ENCODE results near the gene AIRE.
"Not testable (repeated sequence)": the region's sequence is repeated elsewhere in the genome, so short reads cannot be mapped to it uniquely, and the experiment has no call there.

Gene AIRE

GRCh38 chr21:44291936-44292811 lies 6.5 kb downstream of the AIRE start:
- DNase-seq = no peak

- DNase-seq = no peak
Observed at GRCh38 chr21:44292812-44293195, 7.1 kb downstream of the AIRE start.

GRCh38 chr21:44293551-44294231 lies 8.0 kb downstream of the AIRE start:
- no peak for DNase-seq

- DNase-seq = no peak
Observed at GRCh38 chr21:44294391-44295162, 8.9 kb downstream of the AIRE start.

- DNase-seq = no peak
Observed at GRCh38 chr21:44295163-44295573, 9.5 kb downstream of the AIRE start.

DNA sequence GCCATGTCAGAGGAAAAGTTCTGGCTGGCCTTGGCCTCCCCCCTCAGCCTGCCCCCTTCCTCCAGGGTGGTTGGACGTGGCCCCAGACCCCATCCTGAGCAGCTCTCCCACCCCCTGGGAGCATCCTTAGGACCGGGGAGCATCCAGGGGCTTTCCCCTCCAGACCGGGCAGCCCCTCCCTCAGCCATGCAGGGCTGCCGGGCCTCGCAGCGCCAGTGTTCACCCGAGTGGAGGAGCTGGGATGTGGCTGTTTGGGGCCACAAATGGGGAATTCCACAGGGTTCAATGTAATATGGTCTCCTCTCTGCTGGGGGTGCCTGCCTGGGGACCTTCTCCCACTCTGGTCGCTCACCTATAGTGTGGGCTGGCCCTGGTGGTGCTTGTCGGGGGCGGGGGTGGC lies 10.0 kb downstream of the AIRE start:
- no peak for DNase-seq

- DNase-seq = no peak
Observed at GRCh38 chr21:44296103-44296519, 10.4 kb downstream of the AIRE start.

- no peak for DNase-seq
Observed at GRCh38 chr21:44296916-44297315, 11.2 kb downstream of the AIRE start.

DNA sequence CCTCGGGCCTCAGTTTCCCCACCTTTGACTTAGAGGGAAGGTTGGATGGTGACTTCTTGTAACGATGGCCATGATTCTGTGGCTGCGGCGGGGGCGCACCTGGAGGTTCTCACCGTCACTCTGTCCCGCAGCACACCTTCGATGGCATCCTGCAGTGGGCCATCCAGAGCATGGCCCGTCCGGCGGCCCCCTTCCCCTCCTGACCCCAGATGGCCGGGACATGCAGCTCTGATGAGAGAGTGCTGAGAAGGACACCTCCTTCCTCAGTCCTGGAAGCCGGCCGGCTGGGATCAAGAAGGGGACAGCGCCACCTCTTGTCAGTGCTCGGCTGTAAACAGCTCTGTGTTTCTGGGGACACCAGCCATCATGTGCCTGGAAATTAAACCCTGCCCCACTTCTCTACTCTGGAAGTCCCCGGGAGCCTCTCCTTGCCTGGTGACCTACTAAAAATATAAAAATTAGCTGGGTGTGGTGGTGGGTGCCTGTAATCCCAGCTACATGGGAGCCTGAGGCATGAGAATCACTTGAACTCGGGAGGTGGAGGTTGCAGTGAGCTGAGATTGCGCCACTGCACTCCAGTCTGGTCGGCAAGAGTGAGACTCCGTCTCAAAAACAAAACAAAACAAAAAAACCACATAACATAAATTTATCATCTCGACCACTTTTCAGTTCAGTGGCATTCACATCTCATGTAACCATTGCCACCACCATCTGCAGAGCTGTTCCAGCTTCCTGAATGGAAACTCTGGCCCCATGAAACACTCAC lies 12.0 kb downstream of the AIRE start:
- peak; percentile 55 for DNase-seq

DNA sequence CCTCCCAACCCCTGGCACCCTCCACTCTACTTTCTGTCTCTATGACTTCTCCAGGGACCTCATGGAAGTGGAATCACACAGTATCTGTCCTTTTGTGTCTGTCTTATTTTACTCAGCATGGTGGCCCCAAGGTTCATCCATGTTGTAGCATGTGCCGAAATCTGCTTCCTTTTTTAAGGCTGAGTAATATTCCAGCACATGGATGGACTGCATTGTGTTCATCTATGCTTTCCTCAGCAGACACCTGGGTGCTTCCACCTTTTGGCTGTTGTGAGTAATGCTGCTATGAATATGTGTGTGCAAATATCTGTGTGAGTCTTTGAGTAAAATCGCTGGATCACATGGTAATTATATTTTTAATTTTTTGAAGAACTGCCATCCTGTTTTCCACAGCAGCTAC lies 12.6 kb downstream of the AIRE start:
- DNase-seq = no peak

DNA sequence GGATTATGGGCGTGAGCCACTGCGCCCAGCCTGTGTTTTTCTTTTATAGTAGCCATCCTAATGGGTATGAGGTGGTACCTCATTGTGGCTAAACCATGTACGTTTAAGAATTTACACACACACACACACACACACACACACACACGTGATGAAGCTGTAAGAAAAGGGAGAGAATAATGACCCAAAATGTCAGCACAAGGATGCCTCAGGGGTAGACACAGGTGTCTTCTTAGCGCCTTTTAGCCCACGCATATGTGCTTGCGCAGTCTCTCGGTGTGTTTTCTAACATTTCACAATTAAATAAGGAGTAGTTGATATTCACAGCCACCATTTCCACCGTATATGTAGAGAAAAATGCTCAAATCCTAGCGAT lies 13.4 kb downstream of the AIRE start:
- no peak for DNase-seq

- DNase-seq = no peak
Observed at GRCh38 chr21:44299458-44300261, 14.0 kb downstream of the AIRE start, which contains the start of gene PFKL. Gene PFKL, plus strand, starts transcription at chr21:44300053. Its CDS starts 53 bp downstream, at chr21:44300106.

- DNase-seq = no peak
Observed at GRCh38 chr21:44300262-44300959, 14.7 kb downstream of the AIRE start.

DNA sequence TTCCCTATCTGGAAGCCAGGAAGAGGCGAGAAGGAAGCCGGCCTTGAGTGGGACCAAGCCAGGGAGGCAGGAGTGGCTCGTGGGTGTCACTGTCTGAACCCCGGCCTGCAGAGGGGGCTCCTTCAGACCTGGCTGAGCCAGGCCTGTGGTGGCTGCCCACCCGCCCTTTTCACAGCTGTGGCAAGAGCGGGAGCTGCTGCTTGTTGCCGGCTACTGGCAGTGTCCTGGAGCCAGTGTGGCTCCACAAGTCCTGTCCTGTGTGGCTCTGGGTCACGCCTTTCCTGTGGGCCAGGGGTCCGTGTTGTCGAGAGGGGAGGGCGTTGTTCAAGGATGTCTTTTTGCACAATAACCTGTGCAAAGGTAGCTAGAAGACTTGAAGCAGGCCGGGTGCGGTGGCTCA lies 15.5 kb downstream of the AIRE start:
- DNase-seq = no peak

DNA sequence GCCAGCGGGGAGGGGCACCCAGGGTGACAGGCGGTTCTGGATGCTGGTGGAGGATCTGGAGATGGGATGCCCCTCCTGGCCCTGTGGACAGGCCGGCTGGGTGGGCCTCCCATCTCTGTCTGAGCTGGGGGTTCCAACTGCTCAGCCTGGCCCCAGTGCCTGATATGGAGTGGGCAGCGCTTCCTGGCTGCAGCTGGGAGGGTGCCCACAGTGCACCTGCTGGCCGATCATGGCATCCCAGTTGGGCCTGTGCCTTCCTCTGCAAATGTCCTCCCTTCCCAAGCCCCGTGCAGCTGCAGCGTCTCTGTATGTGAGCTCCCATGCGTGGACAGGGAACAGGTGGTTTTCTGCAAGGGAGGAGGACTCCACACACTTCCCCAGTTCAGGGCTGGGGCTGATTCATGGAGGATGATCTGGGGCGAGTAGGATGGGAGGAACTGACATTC lies 16.3 kb downstream of the AIRE start:
- DNase-seq = peak; percentile 30

GRCh38 chr21:44302573-44303401 lies 17.1 kb downstream of the AIRE start:
- DNase-seq = not testable (repeated sequence)

DNA sequence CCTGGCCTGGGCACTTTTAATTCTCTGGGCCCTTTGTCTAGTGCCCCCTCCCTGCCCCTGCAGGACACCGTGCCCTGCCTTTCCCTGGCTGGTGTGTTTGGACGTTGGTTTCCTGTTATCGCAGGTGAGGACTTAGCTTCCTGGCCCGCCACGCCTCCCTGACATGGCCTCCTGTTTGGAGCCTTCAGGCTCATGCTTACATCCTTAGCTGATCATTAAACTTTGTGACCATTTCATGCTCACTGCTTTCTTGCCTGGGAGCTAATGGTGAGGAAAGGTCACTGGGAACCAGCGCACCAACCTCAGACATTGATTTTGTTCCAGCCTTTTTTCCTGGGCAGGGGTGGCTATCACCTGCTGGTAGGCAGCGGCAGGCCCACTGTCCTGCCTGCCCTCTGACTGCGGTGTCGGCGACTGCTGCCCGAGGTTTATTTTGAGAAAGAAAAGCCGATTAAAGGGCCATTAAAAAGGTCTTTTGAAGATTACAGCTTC lies 17.9 kb downstream of the AIRE start:
- no peak for DNase-seq

- no peak for DNase-seq
Observed at GRCh38 chr21:44304011-44304616, 18.4 kb downstream of the AIRE start.

DNA sequence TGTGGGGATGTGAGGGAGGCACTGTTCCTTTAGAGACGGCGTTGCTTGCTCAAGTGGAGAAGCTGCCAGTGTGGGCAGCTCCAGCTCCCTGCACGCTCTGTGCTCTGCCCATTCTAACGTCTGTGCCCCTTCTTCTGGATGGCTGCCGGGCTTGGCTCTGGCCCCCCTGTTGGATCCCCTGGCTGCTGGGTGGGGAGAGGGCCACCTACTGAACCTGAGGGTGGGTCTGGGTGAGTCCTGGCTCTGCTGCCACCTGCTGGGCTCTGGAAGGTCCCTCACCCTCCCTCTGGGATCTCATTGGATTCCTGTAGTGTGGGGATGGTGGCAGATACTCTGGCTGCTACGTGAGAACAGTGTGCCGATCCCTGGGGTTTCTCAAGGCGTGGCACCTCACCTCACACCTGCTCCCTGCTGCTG lies 19.2 kb downstream of the AIRE start:
- no peak for DNase-seq
